ENCODE data around the gene SLC26A4.

SLC26A4 gene

GRCh38 chr7:107643407-107643806 is 17.2 kb upstream of the SLC26A4 start:
- peaks cover 11% of the 10 kb centered on the region for H3K4me1 Mint-ChIP-seq
- no peak overlapping the region for H3K27ac Mint-ChIP-seq
- H3K9me3 Mint-ChIP-seq, result peaks cover 9% of the 10 kb centered on the region

GRCh38 chr7:107643938-107644308 is 16.7 kb upstream of the SLC26A4 start:
- Mint-ChIP-seq H3K4me3 (no peak overlapping the region), H3K9me3 (peaks cover 9% of the 10 kb centered on the region), H3K4me1 (peaks cover 11% of the 10 kb centered on the region), H3K27ac (no peak overlapping the region), H3K36me3 (ENCODE audit: low read depth) (no peaks in the 10 kb centered on the region), H3K27me3 (ENCODE audit: low read depth, poor library complexity) (peaks cover 10% of the 10 kb centered on the region)
- no peak for DNase-seq
- TF ChIP-seq CTCF (IDR thresholded peaks at IDR 0.05), result no peak

More at GRCh38 chr7:107643407-107643806, 17.2 kb upstream of the SLC26A4 start:
- H3K36me3 Mint-ChIP-seq (ENCODE audit: low read depth), result no peaks in the 10 kb centered on the region
- H3K4me3 Mint-ChIP-seq, result no peak overlapping the region
- DNase-seq, result no peak
- TF ChIP-seq CTCF (IDR thresholded peaks at IDR 0.05), result no peak
- peaks cover 10% of the 10 kb centered on the region for H3K27me3 Mint-ChIP-seq (ENCODE audit: low read depth, poor library complexity)

GRCh38 chr7:107644309-107644974 is 16.2 kb upstream of the SLC26A4 start:
- H3K9me3 Mint-ChIP-seq, result peaks cover 12% of the 10 kb centered on the region
- H3K27ac Mint-ChIP-seq, result no peak overlapping the region
- no peak for TF ChIP-seq CTCF (IDR thresholded peaks at IDR 0.05)
- no peaks in the 10 kb centered on the region for H3K36me3 Mint-ChIP-seq (ENCODE audit: low read depth)
- peaks cover 10% of the 10 kb centered on the region for H3K27me3 Mint-ChIP-seq (ENCODE audit: low read depth, poor library complexity)
- H3K4me3 Mint-ChIP-seq, result no peak overlapping the region
- peaks cover 11% of the 10 kb centered on the region for H3K4me1 Mint-ChIP-seq
- no peak for DNase-seq

GRCh38 chr7:107652642-107653041 is 8.0 kb upstream of the SLC26A4 start:
- no peak for TF ChIP-seq CTCF (IDR thresholded peaks at IDR 0.05)
- H3K27ac Mint-ChIP-seq, result no peak overlapping the region
- H3K4me1 Mint-ChIP-seq, result no peaks in the 10 kb centered on the region
- DNase-seq, result no peak
- H3K4me3 Mint-ChIP-seq, result no peak overlapping the region
- no peaks in the 10 kb centered on the region for H3K36me3 Mint-ChIP-seq (ENCODE audit: low read depth)
- H3K9me3 Mint-ChIP-seq, result peaks cover 22% of the 10 kb centered on the region
- peaks cover 31% of the 10 kb centered on the region for H3K27me3 Mint-ChIP-seq (ENCODE audit: low read depth, poor library complexity)

GRCh38 chr7:107658467-107658866 is 2.2 kb upstream of the SLC26A4 start:
- H3K4me3 Mint-ChIP-seq, result no peak overlapping the region
- peaks cover 7% of the 10 kb centered on the region for H3K4me1 Mint-ChIP-seq
- no peaks in the 10 kb centered on the region for H3K36me3 Mint-ChIP-seq (ENCODE audit: low read depth)
- H3K9me3 Mint-ChIP-seq, result no peaks in the 10 kb centered on the region
- no peak for TF ChIP-seq CTCF (IDR thresholded peaks at IDR 0.05)
- no peak overlapping the region for H3K27ac Mint-ChIP-seq
- H3K27me3 Mint-ChIP-seq (ENCODE audit: low read depth, poor library complexity), result peaks cover 89% of the 10 kb centered on the region
- no peak for DNase-seq

- no peak overlapping the region for H3K4me3 Mint-ChIP-seq
- no peak for TF ChIP-seq CTCF (IDR thresholded peaks at IDR 0.05)
- no peak overlapping the region for H3K27ac Mint-ChIP-seq
- peaks cover 97% of the 10 kb centered on the region for H3K27me3 Mint-ChIP-seq (ENCODE audit: low read depth, poor library complexity)
- no peaks in the 10 kb centered on the region for H3K36me3 Mint-ChIP-seq (ENCODE audit: low read depth)
- H3K9me3 Mint-ChIP-seq, result no peaks in the 10 kb centered on the region
- no peak for DNase-seq
- H3K4me1 Mint-ChIP-seq, result peaks cover 7% of the 10 kb centered on the region
Measured at GRCh38 chr7:107659666-107660065, 962 bp upstream of the SLC26A4 start.

All from nephron progenitor cell (in vitro differentiated cells).